Neuronal stem cell (in vitro differentiated cells): ENCODE results near the gene MN1.
A peak's percentile ranks its signal among the peaks of the same experiment; 100 is the strongest.

Source experiments
- DNase-seq: peaks from one replicate; pipeline ENCODE4 v3.0.0-alpha.2; 2013; ENCODE audit warnings: low spot score
- H2AFZ ChIP-seq: one replicate; pipeline ENCODE4 v1.6.1; 2013; ENCODE audit warnings: mild to moderate bottlenecking, low read length, inconsistent platforms
- H2AK5ac ChIP-seq: 2 replicates; pipeline ENCODE4 v1.6.1; 2013; ENCODE audit warnings: low read depth, mild to moderate bottlenecking, inconsistent platforms, low read length, moderate library complexity, mixed read lengths
- H2BK120ac ChIP-seq: 2 replicates; pipeline ENCODE4 v1.6.1; 2013; ENCODE audit warnings: low read depth, mild to moderate bottlenecking, inconsistent platforms, low read length, moderate library complexity, mixed read lengths
- H2BK12ac ChIP-seq: one replicate; pipeline ENCODE4 v1.6.1; 2013; ENCODE audit warnings: low read length, inconsistent platforms
- H2BK15ac ChIP-seq: 2 replicates; pipeline ENCODE4 v1.6.1; 2013; ENCODE audit warnings: mild to moderate bottlenecking, low read length, inconsistent platforms, mixed read lengths
- H2BK5ac ChIP-seq: one replicate; pipeline ENCODE4 v1.6.1; 2013; ENCODE audit warnings: inconsistent platforms, mild to moderate bottlenecking, low read length, moderate library complexity
- H3K14ac ChIP-seq: one replicate; pipeline ENCODE4 v1.6.1; 2013; ENCODE audit warnings: low read length, inconsistent platforms
- H3K18ac ChIP-seq: 2 replicates; pipeline ENCODE4 v1.6.1; 2013; ENCODE audit warnings: low read length, inconsistent platforms
- H3K23ac ChIP-seq: 2 replicates; pipeline ENCODE4 v1.6.1; 2013; ENCODE audit warnings: low read depth, mild to moderate bottlenecking, mixed read lengths, low read length, inconsistent platforms; ENCODE audit not compliant: poor library complexity
- H3K27ac ChIP-seq: replicated peaks from 3 replicates; pipeline ENCODE4 v1.5.1; 2013; ENCODE audit warnings: low read length, inconsistent platforms
- H3K27me3 ChIP-seq, 3 experiments: 2 replicates each; pipeline ENCODE4 v1.6.1; 2013; ENCODE audit warnings: low read length in 3 of 3, mild to moderate bottlenecking in 2 of 3, inconsistent platforms in 1 of 3, low read depth in 1 of 3, mixed read lengths in 1 of 3, moderate library complexity in 1 of 3; ENCODE audit not compliant: control insufficient read depth in 3 of 3, insufficient read depth in 3 of 3
- H3K36me3 ChIP-seq, 2 donors: replicated peaks in 1 of 2; 2 replicates each; pipeline ENCODE4 v1.6.1; 2013; ENCODE audit warnings: low read length in 2 of 2; ENCODE audit not compliant: control insufficient read depth in 2 of 2, insufficient read depth in 2 of 2
- H3K4ac ChIP-seq: 2 replicates; pipeline ENCODE4 v1.6.1; 2013; ENCODE audit warnings: inconsistent platforms, mild to moderate bottlenecking, low read length, moderate library complexity
- H3K4me1 ChIP-seq, 2 donors: 1 replicate in 1 of 2; 2 replicates in 1 of 2; pipeline ENCODE4 v1.6.1; 2013; ENCODE audit warnings: low read length in 2 of 2, low read depth in 1 of 2; ENCODE audit not compliant: control insufficient read depth in 2 of 2, insufficient read depth in 1 of 2
- H3K4me2 ChIP-seq: one replicate; pipeline ENCODE4 v1.6.1; 2013; ENCODE audit warnings: mild to moderate bottlenecking, low read length, inconsistent platforms; ENCODE audit not compliant: insufficient read depth, poor library complexity, severe bottlenecking
- H3K4me3 ChIP-seq, 2 donors: 2 replicates each; pipeline ENCODE4 v1.5.1; 2013; ENCODE audit warnings: low read length in 2 of 2, mild to moderate bottlenecking in 2 of 2, inconsistent platforms in 1 of 2, moderate library complexity in 1 of 2
- H3K79me1 ChIP-seq: one replicate; pipeline ENCODE4 v1.6.1; 2013; ENCODE audit warnings: low read depth, mild to moderate bottlenecking, inconsistent platforms, low read length, moderate library complexity
- H3K9ac ChIP-seq: one replicate; pipeline ENCODE4 v1.6.1; 2013; ENCODE audit warnings: mild to moderate bottlenecking, low read depth, low read length, inconsistent platforms; ENCODE audit not compliant: poor library complexity
- H3K9me3 ChIP-seq, 2 donors: replicated peaks in 1 of 2; 2 replicates each; pipeline versions ENCODE3 to v1.6.1; 2013; ENCODE audit warnings: low read length in 2 of 2, mild to moderate bottlenecking in 2 of 2, inconsistent platforms in 1 of 2, low read depth in 1 of 2, mixed read lengths in 1 of 2, moderate library complexity in 1 of 2; ENCODE audit not compliant: control insufficient read depth in 2 of 2, insufficient read depth in 1 of 2
- H4K8ac ChIP-seq: one replicate; pipeline ENCODE4 v1.6.1; 2013; ENCODE audit warnings: low read depth, mild to moderate bottlenecking, inconsistent platforms, low read length, moderate library complexity
- H4K91ac ChIP-seq: one replicate; pipeline ENCODE4 v1.6.1; 2013; ENCODE audit warnings: low read length, low read depth, mild to moderate bottlenecking, inconsistent platforms; ENCODE audit not compliant: poor library complexity
- WGBS, 2 donors: extraction: QIAGEN DNeasy Blood & Tissue Kit; methylation state at CpG; one replicate each; pipeline ENCODE4 v1.1.7; 2013; ENCODE audit warnings: missing lambda C conversion rate in 2 of 2, mixed read lengths in 1 of 2; ENCODE audit not compliant: insufficient read length in 2 of 2, insufficient replicate concordance in 1 of 2; ENCODE audit errors: extremely low coverage in 2 of 2; 5-methylcytosine and 5-hydroxymethylcytosine counted together

MN1 gene

DNA sequence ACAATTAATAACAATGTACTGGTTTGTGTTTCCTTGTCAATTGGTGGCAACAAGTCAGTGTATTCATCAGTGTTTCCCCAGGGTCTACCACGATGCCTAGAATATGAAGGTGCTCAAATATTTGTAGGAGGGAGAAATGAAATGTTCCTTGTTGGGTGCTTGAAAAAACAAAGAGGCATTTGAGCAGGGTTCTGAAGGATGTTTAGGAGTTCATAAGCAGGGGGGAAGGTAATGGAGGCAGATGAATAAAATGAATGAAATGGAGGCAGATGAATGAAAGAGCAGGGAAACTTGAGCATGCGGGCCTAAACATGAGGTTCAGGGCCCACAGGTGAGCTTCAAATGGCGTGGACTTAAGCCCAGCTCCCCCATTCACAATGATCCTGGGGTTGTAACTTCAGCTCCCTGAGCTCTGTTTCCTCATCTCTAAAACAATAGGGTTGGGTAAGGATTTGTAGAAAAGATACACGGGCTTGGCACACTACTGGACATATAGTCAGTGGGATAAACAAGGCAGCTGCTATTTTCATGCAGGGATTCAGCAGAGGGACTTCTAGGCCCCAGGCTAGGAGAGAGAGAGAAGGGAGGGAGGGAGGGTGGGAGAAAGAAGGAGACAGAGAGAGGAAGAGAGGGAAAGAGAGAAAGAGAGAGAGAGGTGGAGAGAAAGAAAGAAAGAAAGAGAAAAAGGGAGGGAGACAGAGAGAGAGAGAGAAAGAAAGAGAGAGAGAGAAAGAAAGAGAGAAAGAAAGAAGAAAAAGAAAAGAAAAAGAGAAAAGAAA is 73.7 kb downstream of the MN1 start:
- Histone ChIP-seq H3K9ac (no peak overlapping the region), H2AFZ (no peak overlapping the region), H3K27ac (no peak overlapping the region), H3K27me3 (no peaks in the 10 kb centered on the region), H2BK12ac (no peak overlapping the region), H3K14ac (no peak overlapping the region), H2BK15ac (no peak overlapping the region), H2BK120ac (no peak overlapping the region), H3K9me3 (peaks cover 11 to 24% of the 10 kb centered on the region in 2 donors), H3K79me1 (no peaks in the 10 kb centered on the region), H3K4me1 (peaks cover 6 to 21% of the 10 kb centered on the region in 2 donors), H2AK5ac (no peak overlapping the region), H3K36me3 (no peaks in the 10 kb centered on the region), H2BK5ac (no peak overlapping the region), H3K4me3 (no peak overlapping the region), H4K8ac (no peak overlapping the region), H3K23ac (no peak overlapping the region), H3K18ac (no peak overlapping the region), H3K4ac (no peak overlapping the region), H3K4me2 (no peak overlapping the region), H4K91ac (no peak overlapping the region)
- WGBS, 2 donors = no CpG with 5 or more reads among the region's 4 CpGs
- DNase-seq = no peak

DNA sequence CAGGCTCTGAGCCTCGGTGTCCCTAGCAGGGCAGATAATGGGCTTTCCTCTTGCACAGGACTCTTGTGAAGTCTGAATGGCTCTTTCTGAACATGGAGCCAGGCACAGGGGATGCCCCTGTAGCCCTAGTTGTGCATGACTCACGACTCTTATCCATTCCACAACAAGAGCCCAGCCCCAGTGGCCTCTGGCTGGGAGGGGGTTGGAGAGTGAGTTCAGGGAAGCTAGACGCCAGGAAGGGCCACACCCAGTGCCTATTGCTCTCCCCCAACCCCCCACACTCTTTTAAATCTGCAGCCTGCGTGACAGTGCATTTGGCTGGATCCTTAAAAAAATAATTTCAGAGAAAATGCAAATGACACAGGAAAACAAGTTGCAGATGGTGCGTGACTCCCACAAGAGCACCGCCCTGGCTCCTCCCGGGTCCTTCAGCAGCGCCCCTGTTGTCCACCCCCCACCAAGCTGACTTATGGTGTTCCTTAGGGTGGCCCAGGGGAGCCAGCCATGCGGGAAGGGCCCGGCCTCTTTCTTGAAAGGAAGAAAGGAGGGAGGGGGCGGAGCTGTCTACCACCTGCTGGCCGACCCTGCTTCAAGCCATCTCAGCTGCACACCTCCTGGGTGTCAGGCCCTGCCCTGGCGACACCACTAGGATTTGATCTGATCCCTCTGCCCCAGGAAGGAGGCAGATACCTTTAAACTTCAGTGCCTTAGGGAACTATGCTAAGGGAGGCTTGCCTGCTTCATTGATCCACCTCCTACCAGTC is 74.7 kb downstream of the MN1 start:
- no peak overlapping the region for H2BK120ac ChIP-seq

DNA sequence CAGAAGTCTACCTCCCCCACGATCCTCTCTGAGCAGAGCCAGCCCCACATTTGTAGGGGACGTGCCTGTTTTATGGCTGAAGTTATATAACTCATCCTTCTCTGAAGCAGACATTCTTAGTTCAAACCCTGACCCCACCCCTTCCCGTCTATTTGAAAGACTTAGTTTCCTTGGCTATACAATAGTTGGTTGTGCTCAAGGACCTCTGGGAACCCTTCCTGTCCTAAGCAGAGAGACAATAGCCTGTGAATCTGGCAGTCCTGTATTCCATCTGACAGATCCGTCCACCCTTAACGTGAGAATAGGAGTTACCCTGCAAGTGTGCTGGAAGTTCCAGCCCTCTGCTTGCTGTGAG is 75.2 kb downstream of the MN1 start:
- Histone ChIP-seq H3K18ac (peak overlapping the region; percentile 50), H3K27ac (no peak overlapping the region), H3K9ac (no peak overlapping the region), H2BK120ac (no peak overlapping the region), H3K4me1 (peaks cover 6 to 21% of the 10 kb centered on the region in 2 donors), H3K4me2 (no peak overlapping the region), H4K91ac (no peak overlapping the region), H3K79me1 (no peaks in the 10 kb centered on the region), H3K4me3 (peak overlapping the region in 1 of 2 donors; percentile 2), H3K9me3 (peaks cover 11 to 27% of the 10 kb centered on the region in 2 donors), H2BK15ac (peak overlapping the region; percentile 40), H3K27me3 (no peaks in the 10 kb centered on the region), H3K36me3 (no peaks in the 10 kb centered on the region), H3K23ac (no peak overlapping the region), H2BK5ac (peak overlapping the region; percentile 15), H2BK12ac (no peak overlapping the region), H2AK5ac (no peak overlapping the region), H4K8ac (no peak overlapping the region), H2AFZ (peak overlapping the region; percentile 72), H3K14ac (no peak overlapping the region), H3K4ac (no peak overlapping the region)
- no peak for DNase-seq
- WGBS, 2 donors = no CpG with 5 or more reads among the region's 5 CpGs

More for the DNA sequence above, 74.7 kb downstream of the MN1 start:
- no peak overlapping the region for H3K4ac ChIP-seq
- peak overlapping the region; percentile 60 for H3K18ac ChIP-seq
- H2AK5ac ChIP-seq = peak overlapping the region; percentile 22
- no peak overlapping the region for H4K91ac ChIP-seq
- no peak overlapping the region for H2BK12ac ChIP-seq
- H3K79me1 ChIP-seq = no peaks in the 10 kb centered on the region
- H3K4me3 ChIP-seq = peak overlapping the region in 1 of 2 donors; percentile 2
- no peak overlapping the region for H3K14ac ChIP-seq
- H4K8ac ChIP-seq = no peak overlapping the region
- H3K9ac ChIP-seq = no peak overlapping the region
- H2BK5ac ChIP-seq = peak overlapping the region; percentile 15
- no peak for DNase-seq
- no peak overlapping the region for H3K4me2 ChIP-seq
- no peak overlapping the region for H3K23ac ChIP-seq
- H2AFZ ChIP-seq = peak overlapping the region; percentile 72
- H3K27me3 ChIP-seq = no peaks in the 10 kb centered on the region
- peaks cover 11 to 27% of the 10 kb centered on the region in 2 donors for H3K9me3 ChIP-seq
- no peaks in the 10 kb centered on the region for H3K36me3 ChIP-seq
- no peak overlapping the region for H3K27ac ChIP-seq
- peaks cover 6 to 21% of the 10 kb centered on the region in 2 donors for H3K4me1 ChIP-seq
- WGBS, 2 donors = no CpG with 5 or more reads among the region's 13 CpGs
- H2BK15ac ChIP-seq = peak overlapping the region; percentile 40

DNA sequence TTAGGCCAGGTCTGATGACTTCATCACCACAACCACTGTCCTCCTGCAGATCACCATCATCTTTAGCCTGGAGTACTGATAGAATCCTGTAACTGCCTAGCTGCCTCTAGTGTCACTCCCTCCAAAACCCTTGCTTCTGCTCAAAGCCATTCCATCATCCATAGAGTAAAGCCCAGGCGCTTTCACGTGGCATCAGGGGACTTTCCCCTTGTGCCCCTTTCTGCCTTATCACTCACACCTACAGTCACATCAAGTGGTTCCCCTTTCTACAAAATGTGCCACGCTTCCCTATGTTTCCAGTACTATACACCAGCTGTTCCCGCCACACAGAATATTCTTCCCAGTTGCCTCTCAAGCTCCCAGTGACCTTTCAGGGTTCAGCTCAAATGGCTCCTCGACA is 75.9 kb downstream of the MN1 start:
- Histone ChIP-seq H3K18ac (no peak overlapping the region), H2BK5ac (no peak overlapping the region), H4K8ac (no peak overlapping the region), H3K4me2 (no peak overlapping the region), H2AFZ (peak overlapping the region; percentile 72), H3K27ac (no peak overlapping the region), H2BK120ac (no peak overlapping the region), H3K4me3 (no peak overlapping the region), H2BK15ac (no peak overlapping the region), H3K4me1 (peaks cover 6 to 21% of the 10 kb centered on the region in 2 donors), H3K23ac (no peak overlapping the region), H3K36me3 (no peaks in the 10 kb centered on the region), H3K14ac (no peak overlapping the region), H2AK5ac (no peak overlapping the region), H3K9me3 (peaks cover 11 to 27% of the 10 kb centered on the region in 2 donors), H3K27me3 (no peaks in the 10 kb centered on the region), H2BK12ac (no peak overlapping the region), H3K79me1 (no peaks in the 10 kb centered on the region), H4K91ac (no peak overlapping the region), H3K9ac (no peak overlapping the region), H3K4ac (no peak overlapping the region)
- no CpG with 5 or more reads among the region's 5 CpGs for WGBS, 2 donors
- DNase-seq = no peak
